ENCODE measurements around the gene SERPINI2.

SERPINI2 gene

DNA sequence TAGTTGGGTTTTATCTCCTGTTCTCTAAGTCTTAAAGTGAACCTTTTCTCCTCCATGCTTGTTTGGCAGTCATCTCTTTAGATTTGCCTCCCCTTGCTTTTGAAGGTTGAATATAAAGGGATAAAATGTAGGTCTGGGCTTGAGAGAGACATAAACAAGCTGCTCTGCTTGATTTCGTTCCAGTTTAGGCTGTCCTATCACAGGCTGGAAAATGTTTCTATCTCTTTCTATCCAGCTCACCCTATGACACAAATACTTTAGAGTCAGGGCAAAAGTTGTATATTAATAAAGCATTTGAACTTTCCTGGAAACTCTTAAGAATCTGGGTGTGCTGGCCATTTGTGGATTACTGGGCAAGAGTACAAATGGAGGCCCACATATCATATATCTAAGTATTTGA lies 64.2 kb downstream of the SERPINI2 start:
- DNase-seq (ENCODE audit: low read depth), result no peak
- TF ChIP-seq, protein P1, sequence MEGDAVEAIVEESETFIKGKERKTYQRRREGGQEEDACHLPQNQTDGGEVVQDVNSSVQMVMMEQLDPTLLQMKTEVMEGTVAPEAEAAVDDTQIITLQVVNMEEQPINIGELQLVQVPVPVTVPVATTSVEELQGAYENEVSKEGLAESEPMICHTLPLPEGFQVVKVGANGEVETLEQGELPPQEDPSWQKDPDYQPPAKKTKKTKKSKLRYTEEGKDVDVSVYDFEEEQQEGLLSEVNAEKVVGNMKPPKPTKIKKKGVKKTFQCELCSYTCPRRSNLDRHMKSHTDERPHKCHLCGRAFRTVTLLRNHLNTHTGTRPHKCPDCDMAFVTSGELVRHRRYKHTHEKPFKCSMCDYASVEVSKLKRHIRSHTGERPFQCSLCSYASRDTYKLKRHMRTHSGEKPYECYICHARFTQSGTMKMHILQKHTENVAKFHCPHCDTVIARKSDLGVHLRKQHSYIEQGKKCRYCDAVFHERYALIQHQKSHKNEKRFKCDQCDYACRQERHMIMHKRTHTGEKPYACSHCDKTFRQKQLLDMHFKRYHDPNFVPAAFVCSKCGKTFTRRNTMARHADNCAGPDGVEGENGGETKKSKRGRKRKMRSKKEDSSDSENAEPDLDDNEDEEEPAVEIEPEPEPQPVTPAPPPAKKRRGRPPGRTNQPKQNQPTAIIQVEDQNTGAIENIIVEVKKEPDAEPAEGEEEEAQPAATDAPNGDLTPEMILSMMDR (IDR thresholded peaks at IDR 0.05; ENCODE audit: insufficient read depth, low read depth, low read length, missing control alignments), result no peak
- H3K4me3 ChIP-seq (ENCODE audit: low read depth, low read length), result no peak overlapping the region

DNA sequence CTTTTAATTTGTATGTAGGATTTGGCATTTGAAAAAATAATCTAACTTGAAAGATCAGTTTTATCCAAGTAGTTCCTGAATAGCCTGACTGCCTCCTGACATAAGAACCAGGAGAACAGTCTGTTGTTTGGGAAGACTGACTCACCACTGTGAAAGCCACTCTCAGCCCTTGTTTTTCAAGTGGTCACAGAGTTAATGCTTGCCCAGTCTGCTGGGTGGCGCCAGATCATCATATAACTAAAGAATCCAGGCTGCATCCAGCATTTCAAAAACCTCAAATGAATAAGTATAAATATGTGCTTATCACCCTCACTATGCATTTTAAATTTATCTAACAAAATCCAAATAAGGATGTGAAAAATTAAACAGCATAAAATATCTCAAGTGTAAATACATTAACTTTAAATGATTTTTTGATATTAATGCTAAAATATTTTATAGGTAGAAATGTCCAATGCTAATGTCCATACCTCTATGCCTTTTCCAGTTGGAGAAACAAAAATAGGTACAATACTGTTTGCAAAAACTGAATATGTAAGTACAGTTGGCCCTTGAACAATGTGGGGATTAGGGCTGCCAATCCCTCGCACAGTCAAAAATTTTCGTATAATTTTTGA lies 66.9 kb downstream of the SERPINI2 start:
- DNase-seq (ENCODE audit: low read depth), result peak; percentile 13
- H3K4me3 ChIP-seq (ENCODE audit: low read depth, low read length), result no peak overlapping the region
- TF ChIP-seq, protein P1 (IDR thresholded peaks at IDR 0.05; ENCODE audit: insufficient read depth, low read depth, low read length, missing control alignments), result peak; percentile 25

DNA sequence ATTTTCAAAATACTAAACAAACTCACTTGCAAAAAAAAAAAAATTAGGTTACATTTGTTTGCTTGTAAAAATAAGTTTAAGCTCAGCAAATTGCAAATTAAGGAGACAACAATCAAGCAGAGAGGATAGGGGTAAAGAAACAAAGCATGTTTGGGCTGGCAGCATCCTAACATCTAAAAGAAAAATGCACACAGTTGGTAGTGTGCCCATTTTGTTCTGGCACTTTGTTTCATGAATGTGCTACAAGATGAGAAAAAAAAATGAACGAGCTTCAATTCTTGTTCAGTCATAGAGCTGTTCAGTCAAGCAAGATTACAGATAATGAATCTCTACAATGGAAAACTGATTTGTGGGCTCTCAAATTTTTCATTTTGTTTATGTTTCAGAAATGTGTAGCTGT lies 76.0 kb downstream of the SERPINI2 start:
- TF ChIP-seq, protein P1 (IDR thresholded peaks at IDR 0.05; ENCODE audit: insufficient read depth, low read depth, low read length, missing control alignments), result no peak
- H3K4me3 ChIP-seq (ENCODE audit: low read depth, low read length), result no peak overlapping the region
- DNase-seq (ENCODE audit: low read depth), result no peak

DNA sequence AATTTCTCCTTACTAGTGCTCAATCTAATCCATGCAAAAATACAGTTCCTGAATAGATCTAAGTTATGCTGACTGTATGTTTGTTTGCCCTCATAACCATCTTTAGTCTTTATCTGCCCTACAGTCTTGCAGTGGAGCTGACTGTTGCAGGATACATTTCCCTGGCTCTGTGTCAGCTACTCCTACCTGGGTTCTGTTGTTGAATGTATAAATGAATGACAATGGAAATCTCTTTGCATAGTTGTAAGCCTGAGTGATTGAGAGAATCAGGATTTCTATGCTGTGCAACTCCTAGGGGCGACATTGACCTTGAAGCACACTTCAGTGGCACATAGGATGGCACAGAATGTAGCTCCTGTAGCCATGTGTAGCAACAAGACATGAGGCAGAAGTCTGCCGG lies 77.8 kb downstream of the SERPINI2 start:
- TF ChIP-seq, protein P1 (IDR thresholded peaks at IDR 0.05; ENCODE audit: insufficient read depth, low read depth, low read length, missing control alignments), result no peak
- DNase-seq (ENCODE audit: low read depth), result no peak
- no peak overlapping the region for H3K4me3 ChIP-seq (ENCODE audit: low read depth, low read length)

DNA sequence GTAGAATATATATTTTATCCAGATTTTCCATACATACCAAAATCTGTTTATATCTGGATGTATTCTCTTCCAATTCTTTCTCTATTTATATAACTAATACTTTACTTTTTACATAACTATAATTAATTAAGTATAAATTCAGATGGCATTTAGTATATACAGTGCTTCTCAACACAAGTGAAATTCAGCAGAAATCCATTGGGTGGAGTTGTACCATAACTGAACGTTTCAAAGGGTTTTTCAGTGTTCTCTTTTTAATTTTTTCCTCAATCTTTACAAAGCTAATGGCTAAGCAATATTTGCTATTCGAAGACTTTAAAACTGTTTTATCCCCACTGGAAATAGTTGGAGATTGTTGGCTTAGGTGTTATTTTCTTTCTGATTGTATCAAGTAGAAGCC lies 79.8 kb downstream of the SERPINI2 start:
- DNase-seq (ENCODE audit: low read depth), result no peak
- TF ChIP-seq, protein P1 (IDR thresholded peaks at IDR 0.05; ENCODE audit: insufficient read depth, low read depth, low read length, missing control alignments), result no peak
- H3K4me3 ChIP-seq (ENCODE audit: low read depth, low read length), result no peak overlapping the region

Data from GM12865 (cell line).